Loucy (cell line): ENCODE data around the gene OGFR.

ENCODE experiments used
- H2AFZ ChIP-seq: fragments of 200-600 bp; sonication (generic); 2 replicates; pipeline ENCODE4 v1.6.0; 2016; ENCODE audit warnings: antibody characterized with exemption, mild to moderate bottlenecking, low read length, moderate library complexity
- H3F3A ChIP-seq: fragments of 200-600 bp; 2 replicates; pipeline ENCODE4 v1.6.0; 2016; ENCODE audit warnings: antibody characterized with exemption, low read depth, mild to moderate bottlenecking
- H3K27me3 ChIP-seq: fragments of 200-600 bp; sonication (generic); 2 replicates; pipeline ENCODE4 v1.6.1; 2014; ENCODE audit warnings: low read length, mild to moderate bottlenecking; ENCODE audit not compliant: insufficient read depth, poor library complexity, severe bottlenecking
- H3K36me3 ChIP-seq: fragments of 200-600 bp; sonication (generic); 2 replicates; pipeline ENCODE4 v1.6.1; 2016; ENCODE audit warnings: low read length; ENCODE audit not compliant: insufficient read depth
- H3K4me1 ChIP-seq: fragments of 200-600 bp; sonication (generic); 2 replicates; pipeline ENCODE4 v1.5.1; 2014; ENCODE audit warnings: low read length, mild to moderate bottlenecking; ENCODE audit not compliant: insufficient read depth, poor library complexity, severe bottlenecking
- H3K4me2 ChIP-seq: fragments of 200-600 bp; sonication (generic); 2 replicates; pipeline ENCODE4 v1.6.0; 2014; ENCODE audit warnings: antibody characterized with exemption, low read length, low read depth, mild to moderate bottlenecking; ENCODE audit not compliant: poor library complexity, severe bottlenecking
- H3K4me3 ChIP-seq: fragments of 200-600 bp; sonication (generic); 2 replicates; pipeline ENCODE4 v1.5.1; 2014; ENCODE audit warnings: low read length, mild to moderate bottlenecking, mixed read lengths; ENCODE audit not compliant: poor library complexity, severe bottlenecking
- H3K79me2 ChIP-seq: fragments of 200-600 bp; sonication (generic); 2 replicates; pipeline ENCODE4 v1.6.1; 2014; ENCODE audit warnings: low read length; ENCODE audit not compliant: insufficient read depth
- H3K9ac ChIP-seq: fragments of 200-600 bp; sonication (generic); 2 replicates; pipeline ENCODE4 v1.6.0; 2014; ENCODE audit warnings: mild to moderate bottlenecking, low read depth, low read length, moderate library complexity; ENCODE audit not compliant: poor library complexity, severe bottlenecking
- H3K9me2 ChIP-seq: fragments of 200-600 bp; sonication (generic); replicated peaks from 2 replicates; pipeline ENCODE4 v1.6.1; 2016; ENCODE audit warnings: low read depth, low read length, mixed read lengths
- H3K9me3 ChIP-seq: fragments of 200-600 bp; sonication (generic); 2 replicates; pipeline ENCODE4 v1.6.1; 2014; ENCODE audit warnings: mild to moderate bottlenecking, antibody characterized with exemption, low read length, low read depth; ENCODE audit not compliant: insufficient read depth
- H4K20me1 ChIP-seq: fragments of 200-600 bp; sonication (generic); 2 replicates; pipeline ENCODE4 v1.6.0; 2014; ENCODE audit warnings: antibody characterized with exemption, low read length, mild to moderate bottlenecking; ENCODE audit not compliant: insufficient read depth, poor library complexity, severe bottlenecking
- EZH2phosphoT487 ChIP-seq: fragments of 200-600 bp; IDR thresholded peaks from 2 replicates; pipeline ENCODE4 v1.6.1; 2018; ENCODE audit warnings: antibody characterized with exemption, mild to moderate bottlenecking, moderate library complexity, borderline replicate concordance
- TF ChIP-seq, protein P1 (sequence below): fragments of 200-600 bp; sonication (generic); conservative IDR thresholded peaks from 2 replicates; pipeline ENCODE4 v1.5.1; 2014; ENCODE audit warnings: mild to moderate bottlenecking, antibody characterized with exemption, low read length

Gene OGFR

DNA sequence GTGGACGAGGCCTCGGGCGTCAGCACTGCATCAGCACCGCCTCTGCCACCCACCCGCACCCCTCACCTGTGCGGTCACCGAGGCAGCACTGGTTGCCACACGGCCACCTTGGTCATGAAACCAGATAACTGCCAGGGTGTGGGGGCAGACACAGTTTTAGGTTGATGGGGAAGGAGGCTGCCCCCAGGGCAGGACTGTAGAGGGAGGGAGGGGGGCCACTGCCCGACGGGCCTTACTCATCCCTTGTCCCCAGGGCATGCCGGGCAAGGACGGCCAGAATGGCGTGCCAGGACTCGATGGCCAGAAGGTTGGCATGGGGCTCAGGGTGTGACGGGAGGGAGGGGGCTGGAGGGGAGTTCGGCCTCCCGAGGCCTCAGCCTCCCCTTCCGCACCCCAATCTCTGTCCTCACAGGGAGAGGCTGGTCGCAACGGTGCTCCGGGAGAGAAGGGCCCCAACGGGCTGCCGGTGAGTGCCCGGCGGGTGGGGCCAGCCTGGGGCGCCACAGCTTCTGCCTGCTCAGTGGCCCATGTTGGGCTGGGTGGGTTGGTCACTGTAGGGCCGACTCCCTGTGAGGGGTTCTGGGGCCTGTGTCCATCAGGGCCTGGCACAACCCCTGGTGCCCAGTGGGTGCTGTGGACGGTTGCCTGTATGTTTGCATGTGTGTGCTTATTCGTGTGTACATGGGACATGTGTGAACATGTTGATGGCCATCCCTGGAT lies 24.0 kb downstream of the OGFR start:
- Histone ChIP-seq H3K4me2 (no peak overlapping the region), H3K4me1 (no peaks in the 10 kb centered on the region), H3K79me2 (no peaks in the 10 kb centered on the region), H3K4me3 (no peak overlapping the region), H3K27me3 (no peaks in the 10 kb centered on the region), H3K9ac (no peak overlapping the region), H3F3A (no peaks in the 10 kb centered on the region), H3K9me2 (no peaks in the 10 kb centered on the region), H3K36me3 (no peaks in the 10 kb centered on the region), H3K9me3 (no peaks in the 10 kb centered on the region), H4K20me1 (no peaks in the 10 kb centered on the region), H2AFZ (no peak overlapping the region)
- no peak for TF ChIP-seq EZH2phosphoT487
- TF ChIP-seq, protein P1, sequence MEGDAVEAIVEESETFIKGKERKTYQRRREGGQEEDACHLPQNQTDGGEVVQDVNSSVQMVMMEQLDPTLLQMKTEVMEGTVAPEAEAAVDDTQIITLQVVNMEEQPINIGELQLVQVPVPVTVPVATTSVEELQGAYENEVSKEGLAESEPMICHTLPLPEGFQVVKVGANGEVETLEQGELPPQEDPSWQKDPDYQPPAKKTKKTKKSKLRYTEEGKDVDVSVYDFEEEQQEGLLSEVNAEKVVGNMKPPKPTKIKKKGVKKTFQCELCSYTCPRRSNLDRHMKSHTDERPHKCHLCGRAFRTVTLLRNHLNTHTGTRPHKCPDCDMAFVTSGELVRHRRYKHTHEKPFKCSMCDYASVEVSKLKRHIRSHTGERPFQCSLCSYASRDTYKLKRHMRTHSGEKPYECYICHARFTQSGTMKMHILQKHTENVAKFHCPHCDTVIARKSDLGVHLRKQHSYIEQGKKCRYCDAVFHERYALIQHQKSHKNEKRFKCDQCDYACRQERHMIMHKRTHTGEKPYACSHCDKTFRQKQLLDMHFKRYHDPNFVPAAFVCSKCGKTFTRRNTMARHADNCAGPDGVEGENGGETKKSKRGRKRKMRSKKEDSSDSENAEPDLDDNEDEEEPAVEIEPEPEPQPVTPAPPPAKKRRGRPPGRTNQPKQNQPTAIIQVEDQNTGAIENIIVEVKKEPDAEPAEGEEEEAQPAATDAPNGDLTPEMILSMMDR = no peak

DNA sequence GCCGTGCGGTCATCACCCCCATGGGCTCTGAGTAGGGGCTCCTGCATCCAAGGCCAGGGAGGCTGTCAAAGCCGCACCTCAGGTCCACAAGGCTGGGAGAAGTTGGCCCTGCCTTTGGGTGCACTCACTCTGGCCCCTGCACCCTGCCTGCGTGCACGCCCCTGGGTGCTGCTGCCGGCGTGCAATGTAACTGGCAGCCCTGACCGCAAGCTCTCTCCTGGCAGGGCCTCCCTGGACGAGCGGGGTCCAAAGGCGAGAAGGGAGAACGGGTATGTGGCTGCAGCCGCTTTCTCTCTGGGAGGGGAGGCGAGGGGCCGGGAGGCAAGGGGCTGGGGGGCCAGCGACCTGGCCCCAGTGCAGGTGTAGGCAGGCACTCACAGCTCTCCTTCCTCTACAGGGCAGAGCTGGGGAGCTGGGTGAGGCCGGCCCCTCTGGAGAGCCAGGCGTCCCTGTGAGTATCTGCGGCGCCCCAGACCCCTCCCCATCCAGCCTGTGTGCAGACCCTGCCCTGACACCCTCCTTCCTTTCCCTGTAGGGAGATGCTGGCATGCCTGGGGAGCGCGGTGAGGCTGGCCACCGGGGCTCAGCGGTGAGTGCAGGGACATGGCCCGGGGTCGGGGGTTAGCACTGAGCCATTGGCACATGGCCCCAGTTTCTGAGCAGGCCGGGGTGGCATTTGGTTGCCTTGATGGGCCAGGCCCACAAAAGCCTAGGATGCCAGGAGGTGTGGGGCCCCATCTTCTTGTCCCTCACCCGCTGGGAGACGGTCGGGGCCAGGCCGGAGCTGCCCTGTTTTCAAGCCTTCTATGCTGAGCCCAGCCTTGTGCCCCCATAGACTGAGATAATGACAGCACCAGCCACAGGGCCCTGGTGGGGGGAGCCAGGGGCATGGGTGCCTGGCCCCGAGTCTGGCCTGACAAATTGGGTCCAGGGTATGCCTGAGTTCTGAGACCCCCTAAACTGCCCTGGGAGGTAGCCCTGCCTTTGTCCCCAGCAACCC lies 24.9 kb downstream of the OGFR start:
- H3K36me3 ChIP-seq = no peaks in the 10 kb centered on the region
- no peak for TF ChIP-seq EZH2phosphoT487
- TF ChIP-seq, protein P1 = no peak
- no peaks in the 10 kb centered on the region for H3F3A ChIP-seq
- no peak overlapping the region for H3K4me2 ChIP-seq
- H3K79me2 ChIP-seq = no peaks in the 10 kb centered on the region
- H2AFZ ChIP-seq = no peak overlapping the region
- no peaks in the 10 kb centered on the region for H3K4me1 ChIP-seq
- no peaks in the 10 kb centered on the region for H3K27me3 ChIP-seq
- H4K20me1 ChIP-seq = no peaks in the 10 kb centered on the region
- H3K9me3 ChIP-seq = no peaks in the 10 kb centered on the region
- H3K9ac ChIP-seq = no peak overlapping the region
- H3K4me3 ChIP-seq = no peak overlapping the region
- H3K9me2 ChIP-seq = no peaks in the 10 kb centered on the region

DNA sequence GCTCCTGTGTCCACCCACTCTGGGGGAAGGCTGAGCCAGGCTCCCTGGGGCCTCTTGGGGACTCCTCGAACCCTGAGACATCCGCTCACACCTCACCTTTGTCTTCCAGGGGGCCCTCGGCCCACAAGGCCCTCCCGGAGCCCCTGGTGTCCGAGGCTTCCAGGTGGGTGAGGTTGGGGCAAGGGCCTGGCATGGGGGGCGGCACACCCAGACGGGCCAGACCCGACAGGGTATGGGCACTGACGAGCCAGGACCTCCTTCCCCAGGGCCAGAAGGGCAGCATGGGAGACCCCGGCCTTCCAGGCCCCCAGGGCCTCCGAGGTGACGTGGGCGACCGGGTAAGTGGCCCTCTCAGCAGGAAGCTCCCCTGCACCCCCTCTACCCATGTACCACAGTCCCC lies 25.6 kb downstream of the OGFR start:
- Histone ChIP-seq H3K4me3 (no peak overlapping the region), H3K9me2 (no peaks in the 10 kb centered on the region), H3K27me3 (no peaks in the 10 kb centered on the region), H3K36me3 (no peaks in the 10 kb centered on the region), H3K79me2 (no peaks in the 10 kb centered on the region), H3K9ac (no peak overlapping the region), H3K4me2 (no peak overlapping the region), H4K20me1 (no peaks in the 10 kb centered on the region), H3K4me1 (no peaks in the 10 kb centered on the region), H2AFZ (no peak overlapping the region), H3K9me3 (no peaks in the 10 kb centered on the region), H3F3A (no peaks in the 10 kb centered on the region)
- TF ChIP-seq, protein P1 = no peak
- TF ChIP-seq EZH2phosphoT487 = no peak
